HG02571 (cell line): ENCODE results near the gene TACC3.

ENCODE experiments used
- ATAC-seq: cut with Tn5 transposase; IDR thresholded peaks from one replicate; pipeline ENCODE4 v1.9.1; 2021; ENCODE audit warnings: mild to moderate bottlenecking, moderate library complexity; ENCODE audit not compliant: unreplicated experiment

TACC3 gene

DNA sequence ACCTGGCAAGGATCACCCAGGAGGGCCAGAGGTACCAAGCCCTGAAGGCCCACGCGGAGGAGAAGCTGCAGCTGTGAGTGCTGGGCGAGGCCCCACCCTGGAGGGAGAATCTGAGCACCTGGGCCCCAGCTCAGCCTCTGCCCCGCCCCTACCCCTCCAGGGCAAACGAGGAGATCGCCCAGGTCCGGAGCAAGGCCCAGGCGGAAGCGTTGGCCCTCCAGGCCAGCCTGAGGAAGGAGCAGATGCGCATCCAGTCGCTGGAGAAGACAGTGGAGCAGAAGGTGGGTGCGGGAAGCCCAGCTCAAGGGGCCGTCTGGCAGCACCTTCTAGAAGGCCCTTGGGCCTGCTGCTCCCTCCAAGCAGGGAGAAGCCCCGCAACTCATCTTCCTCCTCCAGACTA lies 23.2 kb downstream of the TACC3 start:
- no peak for ATAC-seq

- ATAC-seq: no peak
These were observed 23.8 kb downstream of the TACC3 start for GRCh38 chr4:1745165-1745564.

DNA sequence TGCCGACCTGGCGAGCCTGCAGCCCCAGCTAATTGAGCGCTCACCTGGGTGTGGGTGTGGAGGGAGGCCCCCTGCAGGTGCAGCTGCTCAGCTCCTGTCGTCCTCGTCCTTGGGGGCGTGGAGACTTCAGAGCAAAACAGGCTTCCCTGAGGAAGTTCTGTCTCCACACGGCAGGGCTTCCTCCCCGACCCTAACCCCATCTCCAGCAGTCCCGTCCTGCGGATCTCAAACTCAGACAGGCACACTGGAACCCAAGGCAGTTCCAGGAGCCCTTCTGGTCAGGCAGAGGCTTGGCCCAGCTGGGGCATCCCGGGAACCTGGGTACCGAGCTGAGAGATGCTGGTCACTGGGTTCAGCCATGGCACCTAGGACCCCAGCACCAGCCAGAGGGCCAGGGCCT lies 24.4 kb downstream of the TACC3 start:
- ATAC-seq: no peak

GRCh38 chr4:1746265-1746691 lies 25.0 kb downstream of the TACC3 start:
- no peak for ATAC-seq

GRCh38 chr4:1746919-1747602 lies 25.7 kb downstream of the TACC3 start:
- no peak for ATAC-seq

DNA sequence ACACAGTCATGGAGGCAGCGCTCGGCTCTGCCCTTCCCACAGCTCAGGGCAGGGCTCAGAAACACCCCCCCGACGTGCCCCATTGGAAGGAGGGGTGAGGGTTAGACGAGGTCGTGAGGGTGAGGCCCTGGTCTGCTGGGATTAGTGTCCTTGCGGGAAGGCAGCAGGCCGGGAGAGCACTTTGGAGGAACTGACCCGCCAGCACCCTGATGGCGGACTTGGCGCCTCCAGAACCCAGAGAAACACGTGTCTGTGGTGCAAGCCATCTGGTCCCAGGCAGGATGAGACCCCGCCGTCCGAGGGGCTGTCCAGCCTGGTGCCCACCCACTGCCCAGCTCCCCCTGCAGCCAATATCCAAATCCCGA lies 26.3 kb downstream of the TACC3 start:
- no peak for ATAC-seq

GRCh38 chr4:1748465-1748995 lies 27.2 kb downstream of the TACC3 start:
- ATAC-seq: no peak

- ATAC-seq: no peak
These were observed 28.0 kb downstream of the TACC3 start for GRCh38 chr4:1749370-1749769.

DNA sequence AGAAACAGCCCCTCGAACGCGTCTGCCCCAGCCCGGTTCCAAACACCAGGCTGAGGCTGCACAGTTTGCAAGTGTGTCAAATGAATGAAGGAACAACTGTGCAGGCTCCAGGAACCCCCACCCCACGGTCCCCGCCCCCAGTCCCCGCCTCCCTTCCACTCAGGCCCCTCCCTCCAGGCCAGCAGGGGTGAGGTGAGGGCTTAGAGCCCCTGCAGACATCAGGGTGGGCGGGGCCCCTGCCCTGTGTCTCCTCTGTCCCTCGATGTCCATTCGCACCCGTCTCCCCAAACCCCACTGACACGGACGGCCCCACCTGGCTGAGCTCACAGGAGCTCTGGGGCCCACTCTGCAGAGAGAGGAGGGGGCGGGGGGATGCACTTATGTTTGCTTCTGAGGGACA lies 28.5 kb downstream of the TACC3 start:
- ATAC-seq: no peak

DNA sequence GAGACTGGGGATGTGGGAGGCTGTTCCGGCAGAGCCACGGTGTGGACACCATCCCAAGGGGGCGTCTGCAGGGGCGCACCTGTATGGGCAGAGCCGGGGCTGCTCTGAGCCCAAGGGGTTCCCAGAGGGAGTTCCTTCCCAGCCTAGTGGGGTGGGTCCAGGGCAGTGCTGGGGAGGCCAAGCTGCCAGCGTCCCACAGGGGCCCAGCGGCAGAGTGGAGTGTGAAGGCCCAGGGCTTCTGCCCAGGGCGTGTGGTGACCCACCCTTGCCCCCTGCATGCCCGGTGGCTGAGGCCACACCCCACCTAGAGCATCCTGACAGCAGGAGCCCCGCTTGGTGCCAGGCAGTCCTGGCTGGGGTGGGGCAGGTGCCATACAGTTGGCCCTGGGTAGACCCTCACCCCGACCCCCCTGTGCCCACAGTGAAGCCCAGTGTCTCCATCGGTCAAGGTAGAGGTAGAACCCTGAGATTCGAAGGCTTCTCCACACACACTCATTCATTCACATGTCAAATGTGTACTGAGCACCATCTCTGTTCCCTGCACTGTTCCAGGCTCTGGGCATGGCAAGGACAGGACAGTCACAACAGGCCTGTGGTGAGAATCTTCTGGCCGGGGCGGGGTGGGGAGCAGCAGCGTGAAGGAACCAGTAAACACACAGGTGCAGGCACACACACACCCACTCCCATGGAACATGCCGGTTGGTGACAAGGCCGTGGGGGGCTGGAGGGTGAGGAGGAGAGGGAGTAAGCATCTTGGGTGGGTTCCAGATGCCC lies 29.2 kb downstream of the TACC3 start:
- no peak for ATAC-seq

GRCh38 chr4:1751155-1751918 lies 30.0 kb downstream of the TACC3 start:
- ATAC-seq: no peak

- ATAC-seq: no peak
These were observed 30.6 kb downstream of the TACC3 start for GRCh38 chr4:1751919-1752283.

DNA sequence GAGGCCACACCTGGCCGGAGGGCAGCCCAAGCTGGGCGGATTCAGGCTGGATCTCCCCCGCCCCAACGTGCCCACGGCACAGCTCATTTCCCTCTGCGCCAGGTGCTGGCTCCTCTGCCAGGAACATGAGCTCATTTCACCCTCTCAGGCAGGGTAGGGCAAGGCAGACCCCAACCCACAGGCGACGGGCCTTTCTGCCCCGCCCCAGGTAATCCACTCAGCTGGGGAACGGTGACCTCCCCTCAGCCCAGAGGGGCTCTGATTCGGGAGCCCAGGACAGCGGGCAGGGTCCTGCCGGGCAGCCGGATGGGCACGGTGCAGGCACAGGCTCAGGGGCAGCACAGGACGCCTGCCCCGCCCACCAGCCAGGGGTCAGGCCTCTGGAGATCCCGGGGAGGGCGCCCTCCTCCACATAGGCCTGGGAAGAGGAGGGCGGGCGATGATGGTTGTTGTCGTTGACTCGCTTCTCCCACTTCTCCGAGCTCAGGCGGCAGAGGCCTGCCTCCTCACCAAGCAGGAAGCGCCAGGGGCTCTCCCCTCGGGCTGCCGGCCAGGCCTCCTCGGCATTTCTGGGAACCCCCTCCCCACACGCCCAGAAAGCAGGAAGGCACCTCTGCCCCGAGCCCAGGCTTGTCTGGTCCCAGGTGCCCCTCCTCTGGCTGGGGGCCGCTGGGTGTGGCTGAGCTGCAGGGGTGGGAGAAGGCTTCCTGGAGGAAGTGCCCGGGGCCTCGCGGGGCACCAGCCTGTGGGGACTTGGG lies 31.1 kb downstream of the TACC3 start:
- no peak for ATAC-seq

GRCh38 chr4:1753294-1753696 lies 32.0 kb downstream of the TACC3 start:
- ATAC-seq: no peak

- no peak for ATAC-seq
These were observed 32.5 kb downstream of the TACC3 start for GRCh38 chr4:1753697-1754311.

- no peak for ATAC-seq
These were observed 33.0 kb downstream of the TACC3 start for GRCh38 chr4:1754336-1754735.

- ATAC-seq: no peak
These were observed 34.0 kb downstream of the TACC3 start for GRCh38 chr4:1755297-1755696.

DNA sequence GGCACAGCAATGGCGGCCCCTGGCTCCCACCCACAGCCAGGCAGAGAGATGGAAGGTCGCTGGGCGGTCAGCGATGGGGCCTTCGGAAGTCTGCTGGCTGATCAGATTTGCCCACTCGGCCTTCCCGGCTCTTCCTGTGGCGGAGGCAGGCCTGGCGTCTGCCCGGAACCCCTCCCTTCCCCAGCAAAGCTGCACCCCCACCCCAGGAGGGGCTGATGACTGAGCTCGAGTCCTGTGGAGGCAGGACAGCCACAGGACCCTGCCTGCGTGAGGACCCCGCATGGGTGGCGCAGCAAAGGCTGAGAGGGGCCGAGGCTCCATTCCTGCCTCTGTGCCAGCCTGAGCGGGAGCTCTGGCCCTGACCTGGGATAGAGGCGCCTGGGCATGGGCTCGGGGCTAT lies 34.8 kb downstream of the TACC3 start:
- no peak for ATAC-seq

- no peak for ATAC-seq
These were observed 35.8 kb downstream of the TACC3 start for GRCh38 chr4:1756893-1757779.

DNA sequence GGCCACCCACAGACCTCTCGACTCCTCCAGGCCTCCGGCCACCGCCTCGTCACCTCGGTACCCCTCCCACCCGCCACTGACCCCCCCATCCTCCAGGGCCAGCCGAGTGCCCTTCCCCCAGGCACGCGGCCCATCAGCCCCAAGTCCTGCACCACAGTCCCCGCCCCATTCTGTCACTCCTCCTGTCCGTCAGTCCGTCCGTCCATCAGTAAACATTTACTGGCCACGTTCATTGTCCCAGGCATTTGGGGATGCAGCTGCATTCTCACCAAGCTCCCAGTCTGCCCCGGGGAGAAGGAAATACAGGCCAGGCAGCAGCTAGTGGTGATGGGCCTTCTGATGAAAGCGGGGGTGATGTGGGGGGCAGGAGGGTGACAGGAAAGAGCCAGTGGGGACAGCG lies 36.5 kb downstream of the TACC3 start:
- no peak for ATAC-seq
